Measurements from ENCODE around the gene PDZD4. TPM values are rescaled to one million over a fixed set of nuclear protein-coding genes. Genes with fewer than 3 reads are reported as not detected.

Gene PDZD4
- total RNA-seq, 6 donors from 2014 or later = 1.6 to 8.9 (median 6.3) TPM

GRCh38 chrX:153800177-153800722 is 30.1 kb downstream of the PDZD4 start:
- 75% methylated on average over 13 of the region's 16 CpGs; no CpG with 5 or more reads in 1 of the 2 donors for WGBS, 2 donors
- H3K4me1 ChIP-seq = peaks cover 0 to 11% (median 9%) of the 10 kb centered on the region in 4 donors
- ATAC-seq (ENCODE audit: low FRiP score in 2 of 2) = no peak
- no peak overlapping the region for H3K27ac ChIP-seq
- TF ChIP-seq CTCF (IDR thresholded peaks at IDR 0.05) (no peak), POLR2AphosphoS5 (IDR thresholded peaks at IDR 0.05) (no peak), POLR2A (IDR thresholded peaks at IDR 0.05) (no peak), EP300 (IDR thresholded peaks at IDR 0.05) (no peak)
- H3K9me3 ChIP-seq = peaks cover 0 to 32% (median 0%) of the 10 kb centered on the region in 4 donors
- peak in 1 of 2 donors; percentile 61 for DNase-seq
- peaks cover 0 to 31% (median 12%) of the 10 kb centered on the region in 4 donors for H3K36me3 ChIP-seq
- H3K4me3 ChIP-seq = no peak overlapping the region
- H3K27me3 ChIP-seq = peaks cover 0 to 3% (median 0%) of the 10 kb centered on the region in 4 donors

GRCh38 chrX:153799326-153799725 is 31.0 kb downstream of the PDZD4 start:
- H3K9me3 ChIP-seq = peaks cover 0 to 38% (median 0%) of the 10 kb centered on the region in 4 donors
- peak in 1 of 2 donors; percentile 9 for DNase-seq
- no peak overlapping the region for H3K4me3 ChIP-seq
- H3K36me3 ChIP-seq = peaks cover 0 to 31% (median 12%) of the 10 kb centered on the region in 4 donors
- peaks cover 0 to 14% (median 10%) of the 10 kb centered on the region in 4 donors for H3K4me1 ChIP-seq
- H3K27ac ChIP-seq = no peak overlapping the region
- no peak for ATAC-seq (ENCODE audit: low FRiP score in 2 of 2)
- peaks cover 0 to 3% (median 0%) of the 10 kb centered on the region in 4 donors for H3K27me3 ChIP-seq
- WGBS, 2 donors = 89 to 100% methylated on average over 3 of the region's 5 CpGs
- no peak for TF ChIP-seq CTCF (IDR thresholded peaks at IDR 0.05)

GRCh38 chrX:153797415-153798015 is 32.8 kb downstream of the PDZD4 start:
- DNase-seq = peak in 1 of 2 donors; percentile 8
- no peak for ATAC-seq (ENCODE audit: low FRiP score in 2 of 2)
- Histone ChIP-seq H3K9me3 (peaks cover 0 to 36% (median 0%) of the 10 kb centered on the region in 4 donors), H3K27ac (no peak overlapping the region), H3K4me1 (peaks cover 8 to 23% (median 18%) of the 10 kb centered on the region in 4 donors), H3K27me3 (peaks cover 0 to 3% (median 0%) of the 10 kb centered on the region in 4 donors), H3K36me3 (peaks cover 0 to 31% (median 12%) of the 10 kb centered on the region in 4 donors), H3K4me3 (no peak overlapping the region)
- WGBS, 2 donors = 91% methylated on average over 5 to 15 of the region's 15 CpGs
- TF ChIP-seq CTCF (IDR thresholded peaks at IDR 0.05) (no peak), POLR2AphosphoS5 (IDR thresholded peaks at IDR 0.05) (no peak), EP300 (IDR thresholded peaks at IDR 0.05) (no peak), POLR2A (IDR thresholded peaks at IDR 0.05) (no peak)

- Histone ChIP-seq H3K4me3 (peak overlapping the region; percentile 68 to 83 (median 72)), H3K9me3 (peaks cover 0 to 36% (median 0%) of the 10 kb centered on the region in 4 donors), H3K27me3 (no peaks in the 10 kb centered on the region), H3K27ac (peak overlapping the region; percentile 91 to 97 (median 92)), H3K36me3 (peaks cover 0 to 32% (median 12%) of the 10 kb centered on the region in 4 donors), H3K4me1 (peaks cover 9 to 31% (median 19%) of the 10 kb centered on the region in 4 donors)
- peak in 1 of 2 donors; percentile 37 for DNase-seq
- ATAC-seq (ENCODE audit: low FRiP score in 2 of 2) = peak in 1 of 2 donors; percentile 1
- 46% methylated on average over 41 of the region's 47 CpGs; no CpG with 5 or more reads in 1 of the 2 donors for WGBS, 2 donors
- TF ChIP-seq CTCF (IDR thresholded peaks at IDR 0.05) (no peak), EP300 (IDR thresholded peaks at IDR 0.05) (no peak), POLR2A (IDR thresholded peaks at IDR 0.05) (no peak), POLR2AphosphoS5 (IDR thresholded peaks at IDR 0.05) (no peak)
Observed at GRCh38 chrX:153794897-153795816, 35.2 kb downstream of the PDZD4 start.
